KMS-11 (cell line): Measurements from ENCODE around the gene COBL.

ENCODE experiments used
- H2AFZ ChIP-seq: fragments of 200-600 bp; sonication (generic); 2 replicates; pipeline ENCODE4 v1.6.1; 2016; ENCODE audit warnings: antibody characterized with exemption, mixed run types, low read depth
- H3K27ac ChIP-seq: fragments of 200-600 bp; sonication (generic); 2 replicates; pipeline ENCODE4 v1.6.1; 2016; ENCODE audit warnings: mild to moderate bottlenecking, mixed run types
- H3K27me3 ChIP-seq: fragments of 200-600 bp; sonication (generic); 2 replicates; pipeline ENCODE4 v1.6.1; 2017; ENCODE audit warnings: mild to moderate bottlenecking, low read depth, mixed run types, moderate library complexity; ENCODE audit not compliant: insufficient read depth
- H3K36me3 ChIP-seq: fragments of 200-600 bp; sonication (generic); 2 replicates; pipeline ENCODE4 v1.6.1; 2017; ENCODE audit warnings: mild to moderate bottlenecking, mixed run types; ENCODE audit not compliant: insufficient read depth
- H3K4me1 ChIP-seq: fragments of 200-600 bp; sonication (generic); 2 replicates; pipeline ENCODE4 v1.6.1; 2016; ENCODE audit warnings: mild to moderate bottlenecking, low read depth, mixed run types; ENCODE audit not compliant: poor library complexity, severe bottlenecking
- H3K4me2 ChIP-seq: fragments of 200-600 bp; sonication (generic); 2 replicates; pipeline ENCODE4 v1.7.0; 2016; ENCODE audit warnings: mild to moderate bottlenecking, mixed run types
- H3K4me3 ChIP-seq: fragments of 200-600 bp; sonication (generic); IDR thresholded peaks from 2 replicates; pipeline ENCODE4 v1.6.1; 2017; ENCODE audit warnings: low read depth, low read length, mixed read lengths; ENCODE audit not compliant: insufficient read depth
- H3K79me2 ChIP-seq: fragments of 200-600 bp; sonication (generic); 2 replicates; pipeline ENCODE4 v1.6.1; 2016; ENCODE audit warnings: low read depth, mixed run types; ENCODE audit not compliant: insufficient read depth
- H3K9ac ChIP-seq: fragments of 200-600 bp; sonication (generic); 2 replicates; pipeline ENCODE4 v1.6.1; 2016; ENCODE audit warnings: mild to moderate bottlenecking, mixed run types
- H4K20me1 ChIP-seq: fragments of 200-600 bp; sonication (generic); 2 replicates; pipeline ENCODE4 v1.6.1; 2016; ENCODE audit warnings: mild to moderate bottlenecking, mixed run types; ENCODE audit not compliant: insufficient read depth
- CTCF ChIP-seq: fragments of 200-600 bp; sonication (generic); conservative IDR thresholded peaks from 2 replicates; pipeline ENCODE4 v1.6.1; 2017; ENCODE audit warnings: low read depth, mild to moderate bottlenecking, antibody characterized with exemption, low read length, moderate library complexity, mixed read lengths

Gene COBL

GRCh38 chr7:51129527-51130472 is 186.8 kb downstream of the COBL start:
- H3K9ac ChIP-seq = no peak overlapping the region
- no peak overlapping the region for H3K4me2 ChIP-seq
- no peak overlapping the region for H3K27ac ChIP-seq
- H3K79me2 ChIP-seq = no peaks in the 10 kb centered on the region
- H4K20me1 ChIP-seq = no peaks in the 10 kb centered on the region
- H3K27me3 ChIP-seq = no peaks in the 10 kb centered on the region
- TF ChIP-seq CTCF = no peak
- H3K4me1 ChIP-seq = no peaks in the 10 kb centered on the region
- H2AFZ ChIP-seq = no peak overlapping the region
- no peak overlapping the region for H3K4me3 ChIP-seq
- H3K36me3 ChIP-seq = no peaks in the 10 kb centered on the region

GRCh38 chr7:51128545-51129435 is 187.8 kb downstream of the COBL start:
- no peak for TF ChIP-seq CTCF
- no peak overlapping the region for H3K4me3 ChIP-seq
- H3K4me2 ChIP-seq = no peak overlapping the region
- no peaks in the 10 kb centered on the region for H3K27me3 ChIP-seq
- no peak overlapping the region for H3K9ac ChIP-seq
- H3K27ac ChIP-seq = no peak overlapping the region
- no peak overlapping the region for H2AFZ ChIP-seq
- no peaks in the 10 kb centered on the region for H4K20me1 ChIP-seq
- H3K79me2 ChIP-seq = no peaks in the 10 kb centered on the region
- no peaks in the 10 kb centered on the region for H3K36me3 ChIP-seq
- no peaks in the 10 kb centered on the region for H3K4me1 ChIP-seq

GRCh38 chr7:51127618-51127904 is 189.0 kb downstream of the COBL start:
- H3K27ac ChIP-seq = no peak overlapping the region
- H3K4me2 ChIP-seq = no peak overlapping the region
- no peaks in the 10 kb centered on the region for H3K4me1 ChIP-seq
- no peaks in the 10 kb centered on the region for H4K20me1 ChIP-seq
- no peaks in the 10 kb centered on the region for H3K79me2 ChIP-seq
- H2AFZ ChIP-seq = no peak overlapping the region
- no peaks in the 10 kb centered on the region for H3K36me3 ChIP-seq
- no peak overlapping the region for H3K9ac ChIP-seq
- no peaks in the 10 kb centered on the region for H3K27me3 ChIP-seq
- no peak for TF ChIP-seq CTCF
- H3K4me3 ChIP-seq = no peak overlapping the region

GRCh38 chr7:51126813-51127617 is 189.6 kb downstream of the COBL start:
- H2AFZ ChIP-seq = no peak overlapping the region
- H3K4me3 ChIP-seq = no peak overlapping the region
- no peak overlapping the region for H3K9ac ChIP-seq
- H3K79me2 ChIP-seq = no peaks in the 10 kb centered on the region
- H3K27ac ChIP-seq = no peak overlapping the region
- H3K36me3 ChIP-seq = no peaks in the 10 kb centered on the region
- H3K4me1 ChIP-seq = no peaks in the 10 kb centered on the region
- no peaks in the 10 kb centered on the region for H3K27me3 ChIP-seq
- no peak overlapping the region for H3K4me2 ChIP-seq
- no peaks in the 10 kb centered on the region for H4K20me1 ChIP-seq
- no peak for TF ChIP-seq CTCF
